NCI-H146 treated with DMSO at 0.1 percent for 48 hours (cell line): ENCODE results near the gene PPARG.
"Not testable (repeated sequence)": the region's sequence is repeated elsewhere in the genome, so short reads cannot be mapped to it uniquely, and the experiment has no call there.

ENCODE experiments used
- DNase-seq: peaks from one replicate; lab custom pipeline; 2025; ENCODE audit not compliant: unreplicated experiment; lab: John Stamatoyannopoulos, UW

PPARG gene

GRCh38 chr3:12439161-12439940 lies 150.5 kb downstream of the PPARG start:
- DNase-seq, result no peak

- no peak for DNase-seq
Observed at GRCh38 chr3:12440927-12441714, 152.3 kb downstream of the PPARG start.

DNA sequence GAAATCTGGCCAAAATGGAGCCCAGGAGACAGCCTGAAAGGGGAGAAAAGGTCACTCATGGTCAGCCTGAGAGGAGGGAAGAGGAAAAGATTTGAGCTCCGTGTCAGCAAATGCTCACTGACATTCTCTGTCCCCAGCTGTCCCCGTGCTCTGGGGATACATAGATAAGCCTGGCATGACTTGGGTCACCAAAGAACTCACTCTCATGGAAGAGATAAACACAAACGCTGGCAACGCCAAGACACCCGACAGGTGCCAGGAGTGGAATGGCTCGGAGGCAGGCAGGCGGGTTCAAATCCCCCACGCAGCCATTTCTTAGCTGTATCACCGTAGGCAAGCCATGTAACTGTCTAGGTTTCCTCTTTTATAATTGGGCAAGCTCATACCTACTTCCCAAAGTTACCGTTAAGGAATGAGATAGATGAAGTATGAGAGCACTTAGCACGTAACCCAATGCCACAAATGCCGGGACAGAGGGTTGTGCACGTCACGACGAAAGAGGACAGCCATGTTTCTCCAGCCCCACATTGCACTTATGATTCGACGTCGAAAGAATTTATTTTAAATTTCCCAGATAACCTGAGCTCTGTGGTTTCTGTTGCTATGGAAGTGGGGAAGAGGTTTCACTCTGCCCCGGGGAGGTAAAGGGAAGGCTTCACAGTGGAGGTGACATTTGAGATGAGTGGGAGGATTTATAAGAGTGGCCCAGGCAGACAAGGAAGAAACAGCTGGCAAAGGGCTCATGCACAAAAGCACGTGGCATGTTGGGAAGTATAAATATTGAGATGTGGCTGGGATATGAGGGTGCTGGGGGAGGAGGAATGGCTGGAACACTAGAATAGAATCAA lies 154.0 kb downstream of the PPARG start:
- DNase-seq, result no peak

DNA sequence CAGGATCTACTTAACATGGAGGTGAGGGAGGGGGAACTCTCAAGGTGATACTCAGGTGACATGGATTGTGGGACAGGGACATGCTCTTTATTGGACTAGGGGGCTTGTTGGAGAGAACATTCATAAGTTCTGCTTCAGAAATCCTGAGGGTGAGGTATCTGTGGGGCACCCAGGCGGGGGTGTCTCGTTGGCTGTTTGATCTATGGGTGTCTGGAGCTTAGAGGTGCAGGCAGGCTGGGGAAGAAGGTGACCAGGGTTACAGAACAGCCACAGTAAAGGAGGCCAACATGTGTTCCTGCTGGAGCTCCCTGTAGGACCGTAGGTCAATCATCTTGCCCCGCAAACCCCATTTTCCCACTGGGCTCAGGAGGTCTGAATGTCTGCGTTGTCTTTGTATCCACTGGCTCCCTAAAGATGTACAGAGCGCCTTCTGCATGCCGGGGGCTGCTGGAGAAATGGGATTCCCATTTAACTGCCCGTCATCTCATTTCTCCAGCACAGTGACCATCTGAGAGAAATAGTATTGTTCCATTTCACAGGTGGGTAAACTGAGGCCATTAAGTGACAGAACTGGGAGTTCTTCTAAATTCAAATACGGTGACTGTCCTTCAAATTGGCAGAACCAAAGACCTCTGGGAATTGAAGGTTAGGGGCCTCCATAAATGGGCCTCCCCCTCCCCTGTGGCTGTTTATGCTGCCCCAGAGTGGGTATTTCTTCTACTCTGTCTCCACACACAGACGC lies 155.1 kb downstream of the PPARG start:
- no peak for DNase-seq

DNA sequence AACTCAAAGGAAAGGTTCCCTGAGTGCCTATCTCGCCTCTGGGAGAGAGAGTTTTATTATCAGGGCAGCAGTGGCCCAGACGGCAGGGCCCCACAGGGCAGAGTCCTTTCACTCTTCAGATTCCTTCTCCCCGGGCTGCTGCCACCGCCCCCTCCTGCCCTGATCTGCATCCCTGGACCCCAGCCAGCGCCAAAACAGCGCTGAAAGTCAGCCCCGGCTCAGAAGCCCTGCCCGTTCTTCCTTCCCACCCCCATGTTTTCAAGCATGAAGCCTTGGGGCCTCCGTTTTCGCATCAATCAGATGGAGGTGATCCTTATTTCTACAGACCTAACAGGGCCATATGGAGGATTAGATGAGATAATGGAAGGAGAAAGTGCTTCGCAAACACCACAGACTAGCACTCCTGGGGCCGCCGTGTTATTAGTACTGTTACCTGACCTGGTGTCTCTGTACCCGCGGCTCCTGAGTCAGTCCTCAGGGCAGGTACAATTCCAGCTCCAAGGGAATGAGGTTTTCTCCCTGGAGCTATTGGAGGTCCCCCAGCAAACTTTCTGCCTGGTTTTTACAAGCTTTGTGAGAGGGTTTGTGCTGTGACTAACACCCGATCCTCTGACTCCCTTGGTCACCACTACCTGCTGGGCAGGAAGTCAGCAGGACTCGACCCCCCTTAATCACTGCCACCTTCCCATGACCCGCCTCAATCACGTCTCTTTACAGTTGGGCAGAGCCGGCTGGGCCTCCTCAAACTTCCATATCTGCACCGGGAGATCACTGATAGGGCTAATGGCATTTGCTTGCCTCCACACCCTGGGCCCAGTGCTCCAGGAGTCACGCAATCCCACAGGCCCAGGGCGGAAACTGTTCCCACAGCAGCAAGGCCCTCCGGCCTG lies 156.0 kb downstream of the PPARG start:
- DNase-seq, result no peak

GRCh38 chr3:12445523-12446240 lies 156.8 kb downstream of the PPARG start:
- DNase-seq, result no peak

GRCh38 chr3:12446298-12446697 lies 157.4 kb downstream of the PPARG start:
- no peak for DNase-seq

GRCh38 chr3:12447075-12447474 lies 158.2 kb downstream of the PPARG start:
- DNase-seq, result no peak

DNA sequence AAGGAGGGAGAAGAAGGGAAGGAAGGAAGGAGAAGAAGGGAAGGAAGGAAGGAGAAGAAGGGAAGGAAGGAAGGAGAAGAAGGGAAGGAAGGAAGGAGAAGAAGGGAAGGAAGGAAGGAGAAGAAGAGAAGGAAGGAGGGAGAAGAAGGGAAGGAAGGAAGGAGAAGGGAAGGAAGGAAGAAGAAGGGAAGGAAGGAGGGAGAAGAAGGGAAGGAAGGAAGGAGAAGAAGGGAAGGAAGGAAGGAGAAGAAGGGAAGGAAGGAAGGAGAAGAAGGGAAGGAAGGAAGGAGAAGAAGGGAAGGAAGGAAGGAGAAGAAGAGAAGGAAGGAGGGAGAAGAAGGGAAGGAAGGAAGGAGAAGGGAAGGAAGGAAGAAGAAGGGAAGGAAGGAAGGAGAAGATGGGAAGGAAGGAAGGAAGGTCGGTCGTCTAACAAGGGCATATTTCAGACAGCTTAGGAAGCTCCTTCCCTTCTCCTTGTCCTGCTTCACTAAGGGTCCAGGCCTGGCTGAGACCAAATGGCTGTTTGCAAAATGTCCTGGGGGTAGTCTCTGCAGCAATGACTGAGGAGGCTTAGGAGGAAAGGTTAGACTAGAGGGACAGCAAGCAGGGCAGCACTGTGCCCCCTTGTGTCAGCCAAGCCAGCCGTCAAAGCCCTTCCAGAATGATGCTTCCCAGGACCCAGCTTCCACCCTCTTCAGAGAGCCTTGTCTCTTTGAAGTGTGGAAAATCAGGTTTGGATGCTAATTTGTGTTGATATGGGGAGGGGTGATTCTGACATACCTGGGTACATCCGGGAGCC lies 159.7 kb downstream of the PPARG start:
- DNase-seq, result not testable (repeated sequence)

GRCh38 chr3:12449889-12450682 lies 161.2 kb downstream of the PPARG start:
- no peak for DNase-seq

DNA sequence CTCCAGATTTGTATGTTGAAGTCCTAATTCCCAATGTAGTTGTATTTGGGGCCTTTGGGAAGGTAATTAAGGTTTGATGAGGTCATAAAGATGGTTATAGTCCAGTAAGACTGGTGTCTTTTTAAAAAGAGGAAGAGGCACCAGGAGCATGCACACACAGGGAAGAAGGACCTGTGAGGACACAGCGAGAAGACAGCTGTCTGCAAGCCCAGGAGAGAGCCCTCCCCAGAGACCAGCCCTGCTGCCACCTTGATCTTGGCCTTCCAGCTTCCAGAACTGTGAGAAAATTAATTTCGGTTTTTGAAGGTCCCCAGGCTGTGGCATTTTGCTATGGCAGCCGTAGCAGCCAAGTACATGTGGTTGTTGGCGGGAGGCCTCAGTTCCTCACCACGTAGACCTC lies 162.6 kb downstream of the PPARG start:
- no peak for DNase-seq

GRCh38 chr3:12451960-12452359 lies 163.1 kb downstream of the PPARG start:
- no peak for DNase-seq

GRCh38 chr3:12452361-12453330 lies 163.8 kb downstream of the PPARG start:
- DNase-seq, result no peak

GRCh38 chr3:12454076-12454815 lies 165.4 kb downstream of the PPARG start:
- peak; percentile 23 for DNase-seq

DNA sequence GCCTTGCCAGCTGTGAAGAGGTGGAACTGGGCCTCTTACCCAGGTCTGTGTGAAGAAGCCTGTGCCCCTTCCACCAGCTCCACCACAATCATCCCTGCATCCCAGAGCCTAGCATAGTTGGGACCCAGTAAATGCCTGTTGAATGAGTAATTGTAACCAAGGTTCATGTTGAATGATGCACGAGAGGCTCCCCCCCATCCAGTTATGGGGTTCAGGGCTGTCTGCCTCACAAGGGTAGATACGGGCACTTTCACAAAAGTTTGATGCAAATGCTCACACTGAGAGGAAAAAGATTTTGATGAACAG lies 165.9 kb downstream of the PPARG start:
- DNase-seq, result no peak

GRCh38 chr3:12455740-12456139 lies 166.9 kb downstream of the PPARG start:
- DNase-seq, result no peak
